ENCODE results near the gene PLK3.

GRCh38 chr1:44785029-44785380 is 15.2 kb upstream of the PLK3 start:
- peak; percentile 10 for TF ChIP-seq CTCF (IDR thresholded peaks at IDR 0.05; ENCODE audit: insufficient read depth, low read length, poor library complexity, severe bottlenecking)
- no peak for TF ChIP-seq EZH2phosphoT487 (conservative IDR thresholded peaks at IDR 0.05; ENCODE audit: low read length)

Data from SU-DHL-6 (cell line).